Measurements from ENCODE around the gene SHCBP1L.

The SHCBP1L gene

GRCh38 chr1:182885591-182885990 is 67.4 kb downstream of the SHCBP1L start:
- TF ChIP-seq CTCF (IDR thresholded peaks at IDR 0.05; ENCODE audit: insufficient read depth, low read length) = no peak
- TF ChIP-seq GABPA (IDR thresholded peaks at IDR 0.05; ENCODE audit: low read depth) = no peak
- no peak for TF ChIP-seq SPI1 (IDR thresholded peaks at IDR 0.05; ENCODE audit: borderline replicate concordance, low read depth)
- TF ChIP-seq REST (IDR thresholded peaks at IDR 0.05; ENCODE audit: insufficient replicate concordance, low read depth) = no peak
- TF ChIP-seq POLR2AphosphoS5 (IDR thresholded peaks at IDR 0.05; ENCODE audit: low read depth) = no peak
- Histone ChIP-seq H3K27me3 (ENCODE audit: insufficient read depth, poor library complexity, severe bottlenecking) (no peaks in the 10 kb centered on the region), H3K27ac (replicated peaks) (no peak overlapping the region), H3K4me3 (replicated peaks; ENCODE audit: insufficient read depth, low read length) (no peak overlapping the region)
- no peak for DNase-seq (ENCODE audit: low read depth in 1 of 2, low spot score in 1 of 2)

GRCh38 chr1:182884872-182885271 is 68.1 kb downstream of the SHCBP1L start:
- no peak for DNase-seq (ENCODE audit: low read depth in 1 of 2, low spot score in 1 of 2)
- Histone ChIP-seq H3K27me3 (ENCODE audit: insufficient read depth, poor library complexity, severe bottlenecking) (no peaks in the 10 kb centered on the region), H3K4me3 (replicated peaks; ENCODE audit: insufficient read depth, low read length) (no peak overlapping the region), H3K27ac (replicated peaks) (no peak overlapping the region)
- no peak for TF ChIP-seq CTCF (IDR thresholded peaks at IDR 0.05; ENCODE audit: insufficient read depth, low read length)
- no peak for TF ChIP-seq REST (IDR thresholded peaks at IDR 0.05; ENCODE audit: insufficient replicate concordance, low read depth)
- TF ChIP-seq POLR2AphosphoS5 (IDR thresholded peaks at IDR 0.05; ENCODE audit: low read depth) = no peak
- TF ChIP-seq SPI1 (IDR thresholded peaks at IDR 0.05; ENCODE audit: borderline replicate concordance, low read depth) = no peak
- TF ChIP-seq GABPA (IDR thresholded peaks at IDR 0.05; ENCODE audit: low read depth) = no peak

- no peak overlapping the region for H3K4me3 ChIP-seq (replicated peaks; ENCODE audit: insufficient read depth, low read length)
- TF ChIP-seq SPI1 (IDR thresholded peaks at IDR 0.05; ENCODE audit: borderline replicate concordance, low read depth) (no peak), GABPA (IDR thresholded peaks at IDR 0.05; ENCODE audit: low read depth) (no peak), POLR2AphosphoS5 (IDR thresholded peaks at IDR 0.05; ENCODE audit: low read depth) (no peak), CTCF (IDR thresholded peaks at IDR 0.05; ENCODE audit: insufficient read depth, low read length) (no peak), REST (IDR thresholded peaks at IDR 0.05; ENCODE audit: insufficient replicate concordance, low read depth) (no peak)
Observed at GRCh38 chr1:182877842-182878241, 75.1 kb downstream of the SHCBP1L start.

More at GRCh38 chr1:182877842-182878241, 75.1 kb downstream of the SHCBP1L start:
- Histone ChIP-seq H3K27me3 (ENCODE audit: insufficient read depth, poor library complexity, severe bottlenecking) (no peaks in the 10 kb centered on the region), H3K27ac (replicated peaks) (no peak overlapping the region)
- no peak for DNase-seq (ENCODE audit: low read depth in 1 of 2, low spot score in 1 of 2)

Measured in HL-60 (cell line).